SU-DHL-6 (cell line): ENCODE measurements around the gene MEF2A.

ENCODE experiments used
- EZH2phosphoT487 ChIP-seq: fragments of 200-600 bp; sonication (generic), shearing (Covaris generic); conservative IDR thresholded peaks from 2 replicates; pipeline ENCODE4 v1.6.1; 2018; ENCODE audit warnings: mild to moderate bottlenecking, antibody characterized with exemption, low read length, moderate library complexity, mixed read lengths
- TF ChIP-seq, protein P1 (sequence below): fragments of 200-600 bp; sonication (generic); IDR thresholded peaks from one replicate; pipeline ENCODE4 v1.5.1; 2017; ENCODE audit warnings: antibody characterized with exemption, mild to moderate bottlenecking, low read length, moderate library complexity; ENCODE audit not compliant: insufficient read depth, poor library complexity, severe bottlenecking

DNA sequence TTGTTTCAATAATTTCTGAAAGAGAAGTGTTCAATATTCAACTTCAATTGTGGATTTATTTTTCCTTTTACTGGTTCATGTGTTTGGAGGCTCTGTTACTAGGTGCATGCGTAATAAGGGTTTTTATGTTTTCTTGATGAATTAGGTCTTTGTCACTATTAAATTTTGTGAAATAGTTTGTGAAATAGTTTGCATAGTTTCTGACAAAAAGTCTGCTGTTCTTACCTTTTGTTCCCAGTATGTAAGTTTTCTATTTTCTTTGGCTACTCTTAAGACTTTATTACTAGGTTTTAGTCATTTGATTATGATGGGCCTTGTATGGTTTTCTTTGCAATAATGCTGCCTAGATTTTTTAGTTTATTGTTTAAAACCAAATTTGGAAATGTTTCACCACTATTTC, 38.0 kb downstream of the MEF2A start:
- TF ChIP-seq, protein P1, sequence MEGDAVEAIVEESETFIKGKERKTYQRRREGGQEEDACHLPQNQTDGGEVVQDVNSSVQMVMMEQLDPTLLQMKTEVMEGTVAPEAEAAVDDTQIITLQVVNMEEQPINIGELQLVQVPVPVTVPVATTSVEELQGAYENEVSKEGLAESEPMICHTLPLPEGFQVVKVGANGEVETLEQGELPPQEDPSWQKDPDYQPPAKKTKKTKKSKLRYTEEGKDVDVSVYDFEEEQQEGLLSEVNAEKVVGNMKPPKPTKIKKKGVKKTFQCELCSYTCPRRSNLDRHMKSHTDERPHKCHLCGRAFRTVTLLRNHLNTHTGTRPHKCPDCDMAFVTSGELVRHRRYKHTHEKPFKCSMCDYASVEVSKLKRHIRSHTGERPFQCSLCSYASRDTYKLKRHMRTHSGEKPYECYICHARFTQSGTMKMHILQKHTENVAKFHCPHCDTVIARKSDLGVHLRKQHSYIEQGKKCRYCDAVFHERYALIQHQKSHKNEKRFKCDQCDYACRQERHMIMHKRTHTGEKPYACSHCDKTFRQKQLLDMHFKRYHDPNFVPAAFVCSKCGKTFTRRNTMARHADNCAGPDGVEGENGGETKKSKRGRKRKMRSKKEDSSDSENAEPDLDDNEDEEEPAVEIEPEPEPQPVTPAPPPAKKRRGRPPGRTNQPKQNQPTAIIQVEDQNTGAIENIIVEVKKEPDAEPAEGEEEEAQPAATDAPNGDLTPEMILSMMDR, result no peak
- TF ChIP-seq EZH2phosphoT487, result no peak
